HepG2 (cell line): ENCODE results near the gene DLEC1. TPM values are rescaled to one million over a fixed set of nuclear protein-coding genes. Genes with fewer than 3 reads are reported as not detected.
A peak's percentile ranks its signal among the peaks of the same experiment; 100 is the strongest.

ENCODE experiments used
- ATAC-seq: fragments of 200-7000 bp; cut with Tn5 transposase; 3 replicates; pipeline ENCODE4 v1.9.1; 2020; ENCODE audit warnings: mild to moderate bottlenecking, moderate library complexity
- BruUV-seq: library from RNA; stranded (reverse); fragments of 400-500 nt; replicated peaks from 2 replicates; lab custom pipeline; 2021; lab: Mats Ljungman, UMichigan
- CTCF ChIA-PET: fragments of 300-600 bp; formaldehyde crosslinking; extraction: SDS; loops from one replicate; lab custom pipeline; 2021; ENCODE audit warnings: low total read pairs, inconsistent platforms, low intra/inter-chr PET ratio; lab: Yijun Ruan, JAX
- POLR2A ChIA-PET: fragments of 350-600 bp; sonication (Branson Sonifier 250); formaldehyde crosslinking; loops from one replicate; lab custom pipeline; 2020; ENCODE audit warnings: antibody characterized with exemption, inconsistent platforms; lab: Yijun Ruan, JAX
- DNase-seq: peaks from one replicate; pipeline ENCODE4 v3.0.0-alpha.2; 2015; ENCODE audit warnings: low spot score
- FAIRE-seq: peaks from 3 replicates; lab custom pipeline; 2011; peaks lifted over from hg19 to GRCh38; lab: Jason Lieb, UNC
- H2AFZ ChIP-seq: one replicate; pipeline ENCODE4 v1.6.1; 2011; ENCODE audit warnings: low read length, inconsistent platforms
- H3K27ac ChIP-seq: fragments of 300-600 bp; 3 replicates; pipeline ENCODE4 v1.8.0; 2011; ENCODE audit warnings: mixed run types, mild to moderate bottlenecking, mixed read lengths, low read length, inconsistent platforms; ENCODE audit not compliant: insufficient read depth; ENCODE audit errors: extremely low read length
- H3K27me3 ChIP-seq, 2 experiments: fragments of 200-600 bp in 1 of 2; 2 replicates in 1 of 2; 3 replicates in 1 of 2; pipeline versions ENCODE4 v1.6.0 to v1.8.0; 2011; ENCODE audit warnings: low read length in 2 of 2, mild to moderate bottlenecking in 2 of 2, moderate library complexity in 2 of 2, inconsistent platforms in 1 of 2; ENCODE audit not compliant: insufficient read depth in 2 of 2, control insufficient read depth in 1 of 2
- H3K36me3 ChIP-seq, 2 experiments: fragments of 200-600 bp in 1 of 2; replicated peaks in 1 of 2; 2 replicates in 1 of 2; 3 replicates in 1 of 2; pipeline versions ENCODE4 v1.5.1 to v1.8.0; 2011; ENCODE audit warnings: low read length in 2 of 2, inconsistent platforms in 1 of 2; ENCODE audit not compliant: insufficient read depth in 2 of 2, control insufficient read depth in 1 of 2
- H3K4me1 ChIP-seq: 2 replicates; pipeline ENCODE4 v1.5.1; 2012; ENCODE audit warnings: low read length, inconsistent platforms; ENCODE audit not compliant: insufficient read depth
- H3K4me2 ChIP-seq: 2 replicates; pipeline ENCODE4 v1.6.0; 2011; ENCODE audit warnings: low read depth, low read length, inconsistent platforms
- H3K4me3 ChIP-seq, 3 experiments: fragments of 200-600 bp in 1 of 3; sonication (generic), shearing (Covaris generic) in 1 of 3; replicated peaks in 1 of 3; 2 replicates each; pipeline ENCODE4 v1.5.1; 2011 to 2016; ENCODE audit warnings: low read length in 3 of 3, inconsistent platforms in 2 of 3, low read depth in 2 of 3, mild to moderate bottlenecking in 2 of 3, control low read depth in 1 of 3, mixed read lengths in 1 of 3; ENCODE audit not compliant: insufficient read depth in 1 of 3
- H3K79me2 ChIP-seq: one replicate; pipeline ENCODE4 v1.6.1; 2011; ENCODE audit warnings: low read length, inconsistent platforms; ENCODE audit not compliant: insufficient read depth
- H3K9ac ChIP-seq: 2 replicates; pipeline ENCODE4 v1.6.0; 2011; ENCODE audit warnings: mild to moderate bottlenecking, low read depth, low read length, inconsistent platforms; ENCODE audit not compliant: insufficient read depth
- H3K9me3 ChIP-seq: 2 replicates; pipeline ENCODE4 v1.5.1; 2012; ENCODE audit warnings: mild to moderate bottlenecking, low read length
- H4K20me1 ChIP-seq: 2 replicates; pipeline ENCODE4 v1.6.0; 2011; ENCODE audit warnings: inconsistent platforms, mild to moderate bottlenecking, low read length, moderate library complexity; ENCODE audit not compliant: insufficient read depth
- AGO2 ChIP-seq: fragments of 200-400 bp; formaldehyde crosslinking; optimal IDR thresholded peaks from 2 replicates; pipeline ENCODE3; 2017; ENCODE audit warnings: mild to moderate bottlenecking, low read depth, low read length, moderate library complexity
- NCOA5 ChIP-seq: sonication (generic); formaldehyde crosslinking; IDR thresholded peaks from 2 replicates; pipeline ENCODE4 v1.4.0; 2020; ENCODE audit warnings: missing genetic modification reagents
- PHF5A ChIP-seq: IDR thresholded peaks from one replicate; pipeline ENCODE4 v1.6.1; 2018; ENCODE audit warnings: low read depth, missing genetic modification reagents; ENCODE audit not compliant: unreplicated experiment
- PRDM4 ChIP-seq: sonication (generic); formaldehyde crosslinking; IDR thresholded peaks from 2 replicates; pipeline ENCODE4 v1.9.0; 2021; ENCODE audit warnings: missing genetic modification reagents, borderline replicate concordance
- RAD21 ChIP-seq: fragments of 450-650 bp; formaldehyde crosslinking; IDR thresholded peaks from 2 replicates; pipeline ENCODE4 v1.5.0; 2020; ENCODE audit warnings: mild to moderate bottlenecking
- UBTF ChIP-seq: sonication (generic); formaldehyde crosslinking; IDR thresholded peaks from 2 replicates; pipeline ENCODE4 v1.4.0; 2020; ENCODE audit warnings: mild to moderate bottlenecking, missing genetic modification reagents
- ZBTB39 ChIP-seq: sonication (generic); formaldehyde crosslinking; IDR thresholded peaks from 2 replicates; pipeline ENCODE4 v1.5.0; 2020; ENCODE audit warnings: missing genetic modification reagents
- ZNF282 ChIP-seq: fragments of 450-650 bp; IDR thresholded peaks from 2 replicates; pipeline ENCODE4 v1.6.1; 2018; ENCODE audit not compliant: partially characterized antibody
- ZNF296 ChIP-seq: sonication (generic); formaldehyde crosslinking; conservative IDR thresholded peaks from 2 replicates; pipeline ENCODE4 v1.5.0; 2020; ENCODE audit warnings: mild to moderate bottlenecking, missing genetic modification reagents
- ZNF792 ChIP-seq: IDR thresholded peaks from 2 replicates; pipeline ENCODE4 v1.6.1; 2016
- ZNF816 ChIP-seq: sonication (generic); formaldehyde crosslinking; IDR thresholded peaks from 2 replicates; pipeline ENCODE4 v1.8.0; 2022; ENCODE audit warnings: missing genetic modification reagents, mild to moderate bottlenecking, borderline replicate concordance
- WGBS: methylation state at CpG from one replicate; pipeline ENCODE4 v1.1.6; 2017; ENCODE audit warnings: low lambda C conversion rate; 5-methylcytosine and 5-hydroxymethylcytosine counted together
- in situ Hi-C: cut with HindIII; loops from 2 replicates; pipeline ENCODE4 v1.10.0; 2017; ENCODE audit warnings: low pct_unique_long_range_greater_than_20kb; ENCODE audit not compliant: extremely low pct_ligation_motif_present
- intact Hi-C: fragments of 100-400 bp; cut with micrococcal nuclease; formaldehyde crosslinking; loops from one replicate; pipeline ENCODE4 v1.10.0; 2022; ENCODE audit not compliant: unreplicated experiment
- polyA plus RNA-seq, 8 experiments: library from polyadenylated mRNA; depleted of rRNA in 3 of 8; stranded (reverse) in 7 of 8; unstranded in 1 of 8; fragments of >200 nt; fragmentation: Illumina TruSeq in 4 of 8; extraction: Trizol in 4 of 8; gene quantifications; 2 replicates each; pipeline versions ENCODE4 v1.2.1 to v1.2.3, GENCODE V29; 2011 to 2016; ENCODE audit warnings: low read depth in 4 of 8, missing spikeins in 1 of 8, mixed read lengths in 1 of 8; ENCODE audit not compliant: insufficient read depth in 1 of 8
- total RNA-seq, 5 experiments: library from RNA; depleted of rRNA; stranded (reverse); fragments of >200 nt; fragmentation: Illumina TruSeq; extraction: Trizol; gene quantifications; 2 replicates each; pipeline ENCODE4 v1.2.3, GENCODE V29; 2016; ENCODE audit warnings: low read depth in 1 of 5

DLEC1 gene
- total and polyA plus RNA-seq, 2 of the 13 experiments (the other 11 are each of a cell fraction or from before 2014, with no cell fraction given), result 0.09 TPM; not detected in 1

GRCh38 chr3:38111696-38112377, 72.8 kb downstream of the DLEC1 start:
- TF ChIP-seq AGO2 (peak; percentile 23), ZNF816 (no peak)
- Histone ChIP-seq H3K9ac (no peak overlapping the region), H3K79me2 (no peaks in the 10 kb centered on the region), H3K4me2 (no peak overlapping the region), H3K9me3 (no peaks in the 10 kb centered on the region), H3K27ac (no peak overlapping the region), H4K20me1 (no peaks in the 10 kb centered on the region), H2AFZ (no peak overlapping the region), H3K27me3 (peaks cover 6 to 42% of the 10 kb centered on the region in 2 experiments; a peak in 4 of 5 replicates), H3K4me3 (no peak overlapping the region), H3K36me3 (no peaks in the 10 kb centered on the region), H3K4me1 (no peaks in the 10 kb centered on the region)
- ChIA-PET POLR2A (no interaction called here), CTCF (no interaction called here)
- WGBS, result 16% methylated on average over 10 of the region's 16 CpGs
- DNase-seq (no peak), FAIRE-seq (no peak), ATAC-seq (peak; percentile 3)
- in situ Hi-C loops (loop anchor here (10.0 kb wide), 1 partner anchor 163 kb away; no protein-coding TSS in a partner anchor), intact Hi-C loops (no loop called here)
- BruUV-seq, result no TSS peak

GRCh38 chr3:38112378-38112761, 73.4 kb downstream of the DLEC1 start:
- in situ Hi-C loops (loop anchor here (10.0 kb wide), 1 partner anchor 162 kb away; no protein-coding TSS in a partner anchor), intact Hi-C loops (no loop called here)
- H3K27ac ChIP-seq, result no peak overlapping the region
- no peaks in the 10 kb centered on the region for H3K36me3 ChIP-seq
- H2AFZ ChIP-seq, result no peak overlapping the region
- no peaks in the 10 kb centered on the region for H3K4me1 ChIP-seq
- no peak overlapping the region for H3K9ac ChIP-seq
- no peak for DNase-seq
- no TSS peak for BruUV-seq
- FAIRE-seq, result no peak
- 42% methylated on average over 6 of the region's 7 CpGs for WGBS
- no peaks in the 10 kb centered on the region for H3K79me2 ChIP-seq
- ATAC-seq, result no peak; the same call in 2 of the 3 replicates
- H4K20me1 ChIP-seq, result no peaks in the 10 kb centered on the region
- no peaks in the 10 kb centered on the region for H3K9me3 ChIP-seq
- no peak overlapping the region for H3K4me2 ChIP-seq
- ChIA-PET CTCF (no interaction called here), POLR2A (no interaction called here)
- no peak overlapping the region for H3K4me3 ChIP-seq
- peaks cover 6 to 41% of the 10 kb centered on the region in 2 experiments; a peak in 4 of 5 replicates for H3K27me3 ChIP-seq
- TF ChIP-seq ZNF792 (CRISPR knock-in tag) (no peak), NCOA5 (CRISPR knock-in tag) (no peak), PHF5A (CRISPR knock-in tag) (no peak), PRDM4 (CRISPR knock-in tag) (no peak), RAD21 (CRISPR knock-in tag) (no peak), ZNF282 (no peak), ZNF296 (CRISPR knock-in tag) (no peak), ZBTB39 (CRISPR knock-in tag) (no peak), UBTF (no peak)
